Right forelimb (tissue), 1 donor: ENCODE data around the gene WAS.
"Not testable (repeated sequence)": the region's sequence is repeated elsewhere in the genome, so short reads cannot be mapped to it uniquely, and the experiment has no call there.

Experiments
- DNase-seq: peaks from one replicate; pipeline ENCODE4 v3.0.0-alpha.2; 2018

Gene WAS

DNA sequence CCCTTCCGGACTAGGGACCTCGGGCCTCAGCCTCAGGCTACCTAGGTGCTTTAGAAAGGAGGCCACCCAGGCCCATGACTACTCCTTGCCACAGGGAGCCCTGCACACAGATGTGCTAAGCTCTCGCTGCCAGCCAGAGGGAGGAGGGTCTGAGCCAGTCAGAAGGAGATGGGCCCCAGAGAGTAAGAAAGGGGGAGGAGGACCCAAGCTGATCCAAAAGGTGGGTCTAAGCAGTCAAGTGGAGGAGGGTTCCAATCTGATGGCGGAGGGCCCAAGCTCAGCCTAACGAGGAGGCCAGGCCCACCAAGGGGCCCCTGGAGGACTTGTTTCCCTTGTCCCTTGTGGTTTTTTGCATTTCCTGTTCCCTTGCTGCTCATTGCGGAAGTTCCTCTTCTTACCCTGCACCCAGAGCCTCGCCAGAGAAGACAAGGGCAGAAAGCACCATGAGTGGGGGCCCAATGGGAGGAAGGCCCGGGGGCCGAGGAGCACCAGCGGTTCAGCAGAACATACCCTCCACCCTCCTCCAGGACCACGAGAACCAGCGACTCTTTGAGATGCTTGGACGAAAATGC lies at the start of gene WAS:
TSS of gene WAS (plus strand) at position 389 of the 572 bp plus-strand sequence. CDS start at position 444, 55 bp downstream.
- no peak for DNase-seq

DNA sequence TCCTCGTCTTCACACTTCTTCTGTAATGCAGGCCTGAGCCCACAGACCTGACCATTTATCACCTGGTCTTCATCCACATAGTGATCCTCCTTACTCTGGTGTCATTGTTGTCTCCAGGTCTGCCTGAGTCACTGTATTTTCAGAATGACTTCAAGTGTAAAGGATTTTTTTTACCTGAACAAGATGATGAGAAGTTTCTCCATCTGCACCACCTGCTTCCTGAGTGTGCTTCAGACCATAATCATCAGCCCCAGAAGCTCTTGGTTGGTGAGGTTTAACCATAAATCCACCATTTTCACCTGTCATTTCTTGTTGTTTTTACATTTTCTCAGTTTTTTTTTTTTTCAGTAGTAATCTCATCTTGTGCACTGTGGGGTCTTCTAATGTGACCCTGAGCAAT lies 47.3 kb upstream of the WAS start:
- no peak for DNase-seq

DNA sequence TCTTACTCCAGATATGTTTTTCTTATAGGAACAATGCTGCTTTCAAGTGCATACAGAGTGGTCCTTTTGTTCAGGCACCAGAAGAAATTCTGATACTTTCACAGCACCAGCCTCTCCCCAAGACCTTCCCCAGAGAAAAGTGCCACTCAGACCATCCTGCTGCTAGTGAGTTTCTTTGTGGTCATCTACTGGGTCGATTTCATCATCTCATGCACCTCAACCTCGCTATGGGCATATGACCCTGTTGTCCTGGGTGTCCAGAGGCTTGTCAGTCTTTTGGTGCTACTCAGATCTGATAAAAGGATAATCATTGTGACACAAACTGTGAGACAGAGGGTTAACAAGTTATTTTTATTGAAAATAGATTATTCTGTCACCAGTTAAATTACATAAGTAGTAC lies 46.8 kb upstream of the WAS start:
- DNase-seq: no peak

DNA sequence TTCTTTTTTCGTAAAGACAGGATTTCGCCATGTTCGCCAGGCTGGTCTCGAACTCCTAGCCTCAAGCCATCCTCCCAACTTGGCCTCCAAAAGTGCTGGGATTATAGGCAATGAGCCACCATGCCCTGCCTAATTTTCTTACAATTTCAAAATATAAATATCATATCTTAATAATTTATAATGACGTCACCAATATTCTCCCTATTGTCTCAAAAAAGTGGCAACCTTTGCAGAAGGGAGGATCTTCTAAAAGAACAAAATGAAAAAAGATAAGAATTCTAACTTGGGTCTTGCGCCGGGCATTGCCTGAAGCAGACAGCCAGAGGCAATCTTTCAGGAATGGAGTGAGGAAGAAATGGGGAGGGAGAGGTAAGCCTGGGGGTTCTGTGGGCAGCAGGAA lies 37.9 kb upstream of the WAS start:
- DNase-seq: no peak

DNA sequence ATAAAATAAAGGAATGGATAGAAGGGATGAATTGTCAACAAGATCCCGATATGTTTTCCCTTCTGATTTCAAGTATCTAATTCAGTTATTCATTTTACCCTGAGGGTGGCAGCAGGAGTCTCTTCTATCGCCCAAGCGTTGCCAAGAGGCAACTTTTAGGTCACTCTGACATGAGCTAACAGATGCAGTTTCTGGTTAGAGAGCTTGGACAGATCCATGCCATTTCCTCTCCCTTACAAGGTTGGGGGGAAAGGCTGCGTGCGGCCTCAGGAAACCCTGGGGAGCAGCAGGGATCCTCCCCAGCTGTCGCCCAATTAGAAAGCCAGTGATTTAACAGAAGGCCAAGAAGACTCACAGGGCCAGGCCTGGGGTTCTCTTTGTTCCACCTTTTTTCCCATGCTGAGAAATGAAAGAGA lies 35.3 kb upstream of the WAS start:
- DNase-seq: no peak

DNA sequence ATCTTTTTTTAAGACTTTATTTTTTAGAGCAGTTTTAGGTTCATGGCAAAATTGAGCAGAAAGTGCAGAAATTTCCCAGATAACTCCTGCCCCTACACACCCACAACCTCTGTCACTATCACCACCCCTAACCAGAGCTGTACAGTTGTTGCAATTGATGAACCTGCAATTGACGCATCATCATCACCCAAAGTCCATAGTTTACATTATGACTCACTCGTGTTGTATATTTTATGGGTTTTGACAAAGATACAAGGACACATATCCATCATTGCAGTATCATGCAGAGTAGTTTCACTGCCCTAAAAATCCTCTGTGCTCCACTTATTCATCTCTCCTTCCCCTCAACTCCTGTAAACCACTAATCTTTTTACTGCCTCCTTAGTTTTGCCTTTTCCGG lies 34.5 kb upstream of the WAS start:
- DNase-seq: no peak

DNA sequence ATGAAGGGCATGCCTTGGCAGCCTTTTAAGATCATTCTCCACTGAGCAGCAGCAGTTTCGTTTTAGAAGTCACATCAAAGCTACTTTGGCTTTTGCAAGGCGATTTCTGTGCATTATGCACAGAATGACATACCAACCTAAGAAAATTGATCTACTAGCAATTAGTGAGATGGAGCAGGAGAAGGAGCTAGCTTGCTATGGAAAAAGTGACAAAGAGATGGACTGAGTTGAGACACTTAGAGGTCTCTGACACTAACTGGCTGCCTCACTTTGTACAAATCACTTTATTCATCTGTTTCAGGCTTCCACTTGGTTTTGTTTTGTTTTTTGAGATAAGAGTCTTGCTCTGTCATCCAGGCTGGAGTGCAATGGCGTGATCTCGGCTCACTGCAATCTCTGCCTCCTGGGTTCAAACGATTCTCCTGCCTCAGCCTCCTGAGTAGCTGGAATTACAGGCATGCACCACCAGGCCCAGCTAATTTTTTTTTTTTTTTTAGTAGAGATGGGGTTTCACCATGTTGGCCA lies 31.5 kb upstream of the WAS start:
- DNase-seq: not testable (repeated sequence)

DNA sequence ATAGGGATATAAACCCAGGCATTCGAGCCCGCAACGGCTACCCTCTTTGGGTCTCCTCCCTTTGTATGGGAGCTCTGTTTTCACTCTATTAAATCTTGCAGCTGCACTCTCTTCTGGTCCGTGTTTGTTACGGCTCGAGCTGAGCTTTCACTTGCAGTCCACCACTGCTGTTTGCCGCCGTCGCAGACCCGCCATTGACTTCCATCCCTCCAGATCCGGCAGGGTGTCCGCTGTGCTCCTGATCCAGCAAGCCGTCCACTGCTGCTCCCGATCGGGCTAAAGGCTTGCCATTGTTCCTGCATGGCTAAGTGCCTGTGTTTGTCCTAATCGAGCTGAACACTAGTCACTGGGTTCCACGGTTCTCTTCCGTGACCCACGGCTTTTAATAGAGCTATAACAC lies 28.9 kb upstream of the WAS start:
- not testable (repeated sequence) for DNase-seq

DNA sequence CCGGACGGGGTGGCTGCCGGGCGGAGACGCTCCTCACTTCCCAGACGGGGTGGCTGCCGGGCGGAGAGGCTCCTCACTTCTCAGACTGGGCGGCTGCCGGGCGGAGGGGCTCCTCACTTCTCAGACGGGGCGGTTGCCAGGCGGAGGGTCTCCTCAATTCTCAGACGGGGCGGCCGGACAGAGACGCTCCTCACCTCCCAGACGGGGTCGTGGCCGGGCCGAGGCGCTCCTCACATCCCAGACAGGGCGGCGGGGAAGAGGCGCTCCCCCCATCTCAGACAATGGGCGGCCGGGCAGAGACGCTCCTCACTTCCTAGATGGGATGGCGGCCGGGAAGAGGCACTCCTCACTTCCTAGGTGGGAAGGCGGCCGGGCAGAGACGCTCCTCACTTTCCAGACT lies 23.9 kb upstream of the WAS start:
- not testable (repeated sequence) for DNase-seq

DNA sequence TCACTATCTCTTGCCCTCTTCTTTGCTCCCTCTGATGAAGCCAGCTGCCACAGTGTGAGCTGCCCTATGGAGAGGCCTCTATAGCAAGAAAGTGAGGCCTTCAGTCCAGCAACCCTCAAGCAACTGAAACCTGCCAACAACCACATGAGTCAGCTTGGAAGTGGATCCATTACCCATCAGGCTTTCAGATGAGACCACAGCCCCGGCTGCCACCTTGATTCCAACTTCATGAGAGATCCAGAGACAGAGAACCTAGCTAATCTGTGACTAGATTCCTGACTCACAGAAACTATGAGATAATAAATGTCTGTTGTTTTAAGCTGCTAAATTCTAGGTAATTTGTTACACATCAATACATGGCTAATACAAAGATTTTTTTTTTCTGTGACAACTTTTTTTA lies 20.4 kb upstream of the WAS start:
- DNase-seq: no peak

DNA sequence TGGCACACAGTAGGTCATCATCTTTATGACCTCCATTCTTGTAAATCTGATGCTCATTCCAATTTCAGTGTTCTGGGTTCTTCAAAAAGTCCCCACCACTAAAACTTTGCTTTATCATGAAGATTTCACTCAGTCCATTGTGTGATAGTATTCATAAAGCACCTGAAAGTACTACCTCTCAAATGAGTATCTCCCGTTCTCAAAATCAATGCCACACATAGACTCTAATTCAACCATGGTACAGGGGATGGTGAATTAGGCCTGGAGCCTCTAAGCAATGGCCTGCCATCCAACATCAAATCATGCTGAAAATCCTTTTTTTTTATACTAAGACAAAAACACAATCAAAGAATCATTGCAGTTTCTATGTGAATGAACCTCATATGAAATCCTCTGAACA lies 19.4 kb upstream of the WAS start:
- no peak for DNase-seq

DNA sequence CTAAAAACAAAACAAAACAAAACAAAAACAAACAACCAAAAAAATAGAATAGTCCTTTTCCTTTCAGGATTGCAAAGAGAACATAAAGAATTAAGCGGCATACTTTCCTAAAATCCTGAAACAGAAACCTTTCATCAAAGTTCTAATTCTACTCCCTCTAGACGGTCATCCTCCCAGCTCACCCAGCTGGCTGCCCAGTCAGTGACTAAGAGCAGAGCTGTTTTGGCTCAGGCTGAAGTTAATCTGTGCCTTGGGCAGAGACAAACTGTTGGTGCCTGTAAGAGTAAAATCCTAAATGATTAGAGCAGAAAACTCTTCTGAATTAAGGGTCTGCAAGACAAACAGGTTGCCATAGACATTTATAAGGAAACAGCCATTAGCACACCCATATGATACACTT lies 17.6 kb upstream of the WAS start:
- no peak for DNase-seq

DNA sequence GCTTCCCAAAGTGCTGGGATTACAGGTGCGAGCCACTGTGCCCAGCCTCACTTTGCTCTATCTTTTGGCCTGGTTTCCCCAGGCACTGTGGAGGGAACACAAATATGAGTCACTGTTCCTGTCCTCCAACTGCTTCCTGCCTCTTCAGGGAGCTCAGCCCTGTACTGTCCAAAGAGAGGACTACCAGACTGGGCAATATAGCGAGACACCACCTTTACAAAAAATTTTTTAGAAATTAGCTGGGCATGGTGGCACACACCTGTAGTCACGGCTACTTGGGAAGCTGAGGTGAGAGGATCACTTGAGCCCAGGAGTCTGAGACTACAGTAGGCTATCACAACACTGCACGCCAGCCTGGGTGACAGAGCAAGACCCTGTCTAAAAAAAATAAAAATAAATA lies 16.9 kb upstream of the WAS start:
- DNase-seq: no peak

DNA sequence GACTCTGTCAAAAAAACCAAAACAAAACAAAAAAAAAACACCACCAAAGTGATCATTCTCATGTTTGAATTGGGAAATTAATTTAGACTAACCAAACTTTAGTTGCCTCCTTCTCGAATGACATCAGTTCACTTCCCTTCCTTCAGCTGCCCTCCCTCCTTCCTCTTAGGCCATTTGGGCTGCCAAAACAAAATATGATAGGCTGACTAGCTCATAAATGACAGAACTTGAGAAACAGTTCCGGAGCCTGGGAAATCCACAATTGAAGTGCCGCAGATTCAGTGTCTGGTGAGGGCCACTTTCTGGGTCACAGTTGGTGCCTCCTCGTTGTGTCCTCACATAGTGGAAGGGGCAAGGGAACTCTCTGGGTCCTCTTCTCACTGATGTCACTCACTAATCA lies 16.1 kb upstream of the WAS start:
- DNase-seq: no peak

DNA sequence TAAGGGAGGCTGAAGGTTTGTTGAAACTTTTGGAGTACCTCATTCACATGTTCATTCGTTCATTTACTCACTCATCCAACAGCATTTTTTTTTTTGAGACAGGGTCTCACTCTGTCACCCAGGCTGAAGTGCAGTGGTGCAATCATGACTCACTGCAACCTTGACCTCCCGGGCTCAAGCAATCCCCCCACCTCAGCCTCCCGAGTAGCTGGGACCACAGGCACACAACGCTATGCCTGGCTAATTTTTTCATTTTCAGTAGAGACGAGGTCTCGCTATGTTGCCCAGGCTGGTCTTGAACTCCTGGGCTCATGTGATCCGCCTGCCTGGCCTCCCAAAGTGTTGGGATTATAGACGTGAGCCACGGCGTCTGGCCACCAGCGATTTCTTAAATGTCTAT lies 15.4 kb upstream of the WAS start:
- not testable (repeated sequence) for DNase-seq

DNA sequence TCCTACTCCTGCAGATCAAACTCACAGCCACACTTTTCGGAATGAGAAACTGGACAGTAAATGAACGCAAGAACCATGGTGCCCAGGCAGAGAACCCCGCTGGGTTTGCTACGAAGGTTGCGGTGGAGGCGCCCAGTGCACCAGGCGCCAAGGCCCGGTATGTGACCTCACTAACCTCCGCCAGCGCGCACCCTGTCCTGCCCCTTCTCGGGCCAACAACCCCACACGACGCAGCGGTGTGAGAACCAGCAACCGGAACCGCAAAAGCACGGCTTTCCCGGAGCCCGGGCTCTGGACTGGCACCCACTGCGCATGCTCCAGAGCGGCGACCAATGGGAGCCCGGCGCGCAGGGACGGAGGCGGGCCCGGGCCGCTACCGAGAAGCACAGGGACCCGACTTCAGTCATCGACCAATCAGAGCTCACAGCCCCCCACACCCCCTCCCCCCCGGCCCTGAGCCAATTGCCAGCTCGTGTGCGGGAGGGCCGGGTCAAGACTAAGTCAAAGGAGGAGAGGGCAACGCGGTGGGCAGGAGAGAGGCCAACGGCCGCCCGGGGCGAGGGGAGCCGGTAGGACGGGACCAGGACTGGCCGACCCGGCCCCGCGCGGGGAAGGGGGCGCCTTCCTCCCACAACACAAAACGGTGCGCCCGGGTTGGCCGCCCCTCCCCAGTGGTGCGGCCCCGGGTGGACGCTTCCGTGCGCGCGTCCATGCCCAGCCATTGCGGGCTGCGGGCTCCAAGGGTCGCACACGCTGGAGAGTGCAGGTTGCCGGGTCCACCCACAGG lies 7.3 kb upstream of the WAS start:
- DNase-seq: peak; percentile 90

DNA sequence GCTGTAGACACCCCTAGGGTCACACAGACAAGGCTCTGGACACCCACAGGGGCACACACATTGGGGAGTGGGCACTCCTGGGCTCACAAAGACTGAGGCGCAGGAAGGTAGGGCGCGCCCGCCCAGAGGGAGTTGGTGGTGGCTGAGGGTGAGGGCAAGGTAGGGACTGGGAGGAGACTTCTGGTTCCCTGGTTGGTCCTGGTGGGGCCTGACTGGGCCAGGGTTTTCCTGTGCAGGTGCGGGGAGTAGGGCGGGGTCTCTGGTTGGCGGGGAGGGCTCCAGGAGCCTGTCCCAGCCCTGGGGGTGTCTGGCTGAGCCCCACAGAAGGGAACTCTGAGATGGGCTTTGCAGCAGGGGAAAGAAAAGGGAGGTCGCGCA lies 6.7 kb upstream of the WAS start:
- no peak for DNase-seq

DNA sequence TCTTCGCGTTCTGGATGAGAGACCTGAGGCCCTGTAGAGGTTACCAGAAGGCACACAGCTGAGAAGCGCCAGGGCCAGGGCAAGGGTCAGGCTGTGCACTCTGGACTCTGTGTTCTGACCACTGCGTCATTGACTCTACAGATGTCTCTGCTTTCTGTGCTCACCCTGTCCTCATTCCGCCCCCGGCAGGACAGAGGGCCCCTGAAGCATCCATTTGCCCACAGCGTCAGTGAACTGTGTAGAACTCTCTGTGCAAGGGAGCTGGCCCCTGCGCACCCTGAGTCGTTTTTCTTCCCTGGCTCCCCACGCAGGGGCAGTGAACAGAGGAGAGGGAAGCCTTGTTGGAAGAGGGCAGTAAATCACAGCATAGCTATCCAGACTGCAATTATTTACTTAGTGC lies 6.1 kb upstream of the WAS start:
- no peak for DNase-seq

DNA sequence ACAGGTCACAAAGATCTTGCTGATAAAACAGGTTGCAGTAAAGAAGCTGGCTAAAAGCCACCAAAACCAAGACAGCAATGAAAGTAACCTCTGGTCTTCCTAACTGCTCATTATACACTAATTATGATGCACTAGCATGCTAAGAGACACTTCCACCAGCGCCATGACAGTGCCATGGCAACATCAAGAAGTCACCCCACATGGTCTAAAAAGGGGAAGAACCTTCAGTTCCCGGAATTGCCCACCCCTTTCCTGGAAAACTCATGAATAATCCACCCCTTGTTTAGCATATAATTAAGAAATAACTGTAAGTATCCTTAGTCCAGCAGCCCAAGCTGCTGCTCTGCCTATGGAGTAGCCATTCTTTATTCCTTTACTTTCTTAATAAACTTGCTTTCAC lies 3.1 kb upstream of the WAS start:
- not testable (repeated sequence) for DNase-seq

DNA sequence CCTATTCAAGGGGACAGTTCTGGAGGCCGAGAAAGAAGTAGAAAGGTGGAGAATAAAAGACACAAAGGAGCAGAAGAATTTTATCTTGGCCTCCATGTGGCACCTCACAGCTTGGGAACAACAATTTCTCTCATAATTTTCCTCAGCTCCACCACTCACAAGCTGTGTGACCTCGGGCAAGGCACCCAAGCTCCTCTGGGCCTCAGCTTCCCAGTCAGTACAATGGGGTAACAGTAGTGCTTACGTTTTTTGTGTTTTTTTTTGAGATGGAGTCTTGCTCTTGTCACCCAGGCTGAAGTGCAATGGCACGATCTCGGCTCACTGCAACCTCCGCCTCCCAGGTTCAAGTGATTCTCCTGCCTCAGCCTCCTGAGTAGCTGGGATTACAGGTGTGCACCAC lies 2.7 kb upstream of the WAS start:
- DNase-seq: not testable (repeated sequence)

DNA sequence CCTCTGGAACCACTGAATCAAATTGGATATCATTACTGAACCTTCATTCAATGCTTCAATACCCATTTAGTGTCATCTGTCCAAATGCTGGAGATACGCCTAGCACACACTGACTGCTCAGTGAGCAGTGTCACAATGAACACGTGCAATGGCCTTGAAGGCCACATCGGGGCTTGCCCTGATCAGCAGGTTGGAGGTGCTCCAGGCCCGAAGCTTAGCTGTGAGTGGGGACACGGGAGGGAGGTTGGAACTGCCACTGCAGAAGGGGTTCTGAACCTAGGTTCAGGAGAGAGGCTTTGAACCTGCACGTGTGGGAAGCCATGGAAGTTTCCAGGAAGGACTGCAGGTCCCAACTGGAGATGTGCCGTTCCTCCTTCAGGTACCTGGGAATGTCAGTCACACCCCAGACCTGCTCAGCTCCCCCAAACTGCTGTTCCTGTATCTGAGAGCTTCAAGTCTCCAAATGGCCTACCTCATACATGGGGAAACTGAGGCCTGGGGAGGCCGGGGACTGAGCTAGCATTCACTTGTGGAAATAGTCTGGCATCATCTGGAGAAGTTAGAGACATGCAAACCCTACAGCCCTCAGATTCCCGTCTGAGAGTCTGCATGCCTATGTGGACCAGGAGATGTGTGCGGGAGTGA lies 1.9 kb upstream of the WAS start:
- no peak for DNase-seq

DNA sequence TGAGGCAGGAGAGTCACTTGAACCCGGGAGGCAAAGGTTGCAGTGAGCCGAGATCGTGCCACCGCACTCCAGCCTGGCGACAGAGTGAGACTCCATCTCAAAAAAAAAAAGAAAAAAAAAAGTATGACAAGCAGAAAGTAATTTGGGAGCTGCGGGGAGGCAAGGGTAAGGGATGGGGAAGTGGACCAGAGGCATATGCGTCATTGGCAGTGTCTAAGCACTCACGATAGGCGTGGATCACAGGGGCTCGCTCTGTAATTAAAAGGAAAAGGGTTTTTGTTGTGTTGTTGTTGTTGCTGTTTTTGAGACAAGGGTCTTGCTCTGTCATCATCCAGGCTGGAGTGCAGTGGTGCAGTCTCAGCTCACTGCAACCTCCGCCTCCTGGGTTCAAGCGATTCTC lies 804 bp upstream of the WAS start:
- not testable (repeated sequence) for DNase-seq

DNA sequence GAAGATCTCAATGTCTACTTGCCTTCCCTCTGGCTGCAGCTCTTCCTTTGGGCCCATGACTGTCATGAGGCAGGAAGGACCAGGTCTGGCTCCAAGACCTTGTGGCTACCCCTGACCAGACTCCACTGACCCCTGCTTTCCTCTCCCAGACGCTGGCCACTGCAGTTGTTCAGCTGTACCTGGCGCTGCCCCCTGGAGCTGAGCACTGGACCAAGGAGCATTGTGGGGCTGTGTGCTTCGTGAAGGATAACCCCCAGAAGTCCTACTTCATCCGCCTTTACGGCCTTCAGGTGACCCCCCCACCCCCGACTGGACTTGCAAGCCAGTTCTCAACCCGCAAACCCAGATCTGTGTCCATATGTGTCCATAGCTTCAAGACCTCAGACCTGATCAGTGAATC lies 535 bp downstream of the WAS start:
- no peak for DNase-seq

DNA sequence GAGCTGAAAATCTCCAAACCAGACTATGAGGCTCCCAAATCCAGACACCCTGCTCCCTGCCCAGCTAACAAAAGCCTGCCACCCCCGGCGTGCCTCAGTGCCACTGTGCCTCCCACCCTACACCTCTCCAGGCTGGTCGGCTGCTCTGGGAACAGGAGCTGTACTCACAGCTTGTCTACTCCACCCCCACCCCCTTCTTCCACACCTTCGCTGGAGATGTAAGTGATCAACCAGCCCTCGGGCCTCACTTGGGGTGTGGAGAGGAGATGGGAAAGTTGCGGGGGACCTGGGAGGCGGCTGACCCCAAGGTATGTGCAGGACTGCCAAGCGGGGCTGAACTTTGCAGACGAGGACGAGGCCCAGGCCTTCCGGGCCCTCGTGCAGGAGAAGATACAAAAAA lies 1.8 kb downstream of the WAS start:
- no peak for DNase-seq
